ENCODE measurements around the gene NTN5. TPM values are rescaled to one million over a fixed set of nuclear protein-coding genes. Genes with fewer than 3 reads are reported as not detected.

Gene NTN5
- total RNA-seq, 1 donor from 2014 or later, result 0.11 TPM

DNA sequence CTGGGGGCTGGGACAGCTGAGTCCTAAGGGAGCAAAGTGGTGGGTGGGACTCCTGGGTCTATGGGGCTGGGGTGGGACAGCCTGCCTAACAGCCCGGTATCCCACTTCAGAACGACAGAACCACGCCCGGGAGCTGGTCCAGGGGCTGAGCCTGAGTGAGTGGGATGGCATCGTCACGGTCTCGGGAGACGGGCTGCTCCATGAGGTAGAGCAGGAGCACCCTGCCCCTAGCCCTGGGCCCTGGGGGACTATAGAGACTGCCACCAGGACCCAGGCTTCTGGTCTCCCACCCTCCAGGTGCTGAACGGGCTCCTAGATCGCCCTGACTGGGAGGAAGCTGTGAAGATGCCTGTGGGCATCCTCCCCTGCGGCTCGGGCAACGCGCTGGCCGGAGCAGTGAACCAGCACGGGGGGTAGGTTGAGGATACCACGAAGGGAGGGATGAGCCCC lies 44.9 kb downstream of the NTN5 start:
- peaks cover 12% of the 10 kb centered on the region for H3K36me3 ChIP-seq
- no peaks in the 10 kb centered on the region for H3K27me3 ChIP-seq (ENCODE audit: low read depth)
- intact Hi-C loops (cut with micrococcal nuclease), result no loop called here
- no peak for DNase-seq
- no peak for TF ChIP-seq CTCF (IDR thresholded peaks at IDR 0.05; ENCODE audit: borderline replicate concordance)
- no peak overlapping the region for H3K4me3 ChIP-seq
- no peaks in the 10 kb centered on the region for H3K9me3 ChIP-seq (replicated peaks)
- peaks cover 61% of the 10 kb centered on the region for H3K4me1 ChIP-seq
- H3K27ac ChIP-seq (replicated peaks), result peak overlapping the region; percentile 98

GRCh38 chr19:48627201-48627864 lies 45.5 kb downstream of the NTN5 start:
- H3K27ac ChIP-seq (replicated peaks), result no peak overlapping the region
- no peaks in the 10 kb centered on the region for H3K27me3 ChIP-seq (ENCODE audit: low read depth)
- no peak for TF ChIP-seq CTCF (IDR thresholded peaks at IDR 0.05; ENCODE audit: borderline replicate concordance)
- no peak overlapping the region for H3K4me3 ChIP-seq
- DNase-seq, result no peak
- H3K4me1 ChIP-seq, result peaks cover 61% of the 10 kb centered on the region
- intact Hi-C loops (cut with micrococcal nuclease), result no loop called here
- no peaks in the 10 kb centered on the region for H3K9me3 ChIP-seq (replicated peaks)
- peaks cover 9% of the 10 kb centered on the region for H3K36me3 ChIP-seq

GRCh38 chr19:48625891-48626327 lies 46.9 kb downstream of the NTN5 start:
- H3K27me3 ChIP-seq (ENCODE audit: low read depth), result no peaks in the 10 kb centered on the region
- H3K4me1 ChIP-seq, result peaks cover 52% of the 10 kb centered on the region
- no peak overlapping the region for H3K4me3 ChIP-seq
- H3K36me3 ChIP-seq, result peaks cover 13% of the 10 kb centered on the region
- no peaks in the 10 kb centered on the region for H3K9me3 ChIP-seq (replicated peaks)
- DNase-seq, result no peak
- no peak for TF ChIP-seq CTCF (IDR thresholded peaks at IDR 0.05; ENCODE audit: borderline replicate concordance)
- no peak overlapping the region for H3K27ac ChIP-seq (replicated peaks)
- intact Hi-C loops (cut with micrococcal nuclease), result no loop called here

DNA sequence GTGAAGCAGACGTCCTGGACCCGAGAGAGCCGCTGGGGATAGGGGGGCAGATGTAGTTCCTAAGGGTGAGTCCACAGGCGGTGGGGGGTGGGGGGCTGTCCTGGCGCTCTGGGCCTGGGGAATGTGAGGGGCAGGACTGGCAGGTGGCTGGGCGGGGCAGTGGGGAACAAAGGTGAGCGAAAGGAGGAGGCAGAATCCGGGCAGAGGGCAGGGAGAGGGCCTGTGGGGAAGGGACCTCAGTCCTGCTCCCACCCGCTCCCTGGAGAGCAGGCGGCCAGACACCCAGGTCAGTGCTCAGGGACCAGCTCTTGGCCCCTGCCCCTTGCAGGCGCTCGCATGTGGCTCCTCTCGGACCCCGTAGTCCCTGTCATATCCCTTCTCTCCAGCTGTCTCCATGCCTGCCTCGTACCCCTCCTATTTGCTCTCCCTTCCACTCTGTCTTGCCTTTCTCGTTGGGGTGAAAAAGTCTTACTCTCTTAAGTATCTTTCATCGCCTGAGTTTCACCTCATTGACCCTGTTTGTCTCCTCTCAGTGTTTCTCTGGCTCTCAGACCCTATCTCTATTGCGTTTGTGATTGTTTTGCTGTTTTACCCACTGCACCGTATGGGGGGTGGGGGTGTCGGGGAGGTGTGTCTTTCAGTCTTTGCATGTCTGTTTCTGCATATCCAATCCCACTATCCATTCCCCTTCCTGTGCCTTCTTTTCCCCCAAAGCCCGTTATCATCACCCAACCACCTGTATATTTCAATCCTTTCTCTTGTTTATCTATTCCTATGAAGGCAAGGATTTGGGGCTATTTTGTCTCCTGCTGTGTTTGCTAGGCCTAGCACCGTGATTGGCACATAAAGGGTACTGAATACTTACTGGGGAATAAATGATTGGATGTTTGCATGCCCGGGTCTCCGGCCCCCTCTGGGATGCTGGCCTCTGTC lies 47.8 kb downstream of the NTN5 start:
- no peak for DNase-seq
- Histone ChIP-seq H3K4me1 (peaks cover 52% of the 10 kb centered on the region), H3K27ac (replicated peaks) (peak overlapping the region; percentile 83), H3K36me3 (peaks cover 16% of the 10 kb centered on the region), H3K27me3 (ENCODE audit: low read depth) (no peaks in the 10 kb centered on the region), H3K9me3 (replicated peaks) (no peaks in the 10 kb centered on the region), H3K4me3 (peak overlapping the region; percentile 67)
- intact Hi-C loops (cut with micrococcal nuclease), result no loop called here
- no peak for TF ChIP-seq CTCF (IDR thresholded peaks at IDR 0.05; ENCODE audit: borderline replicate concordance)

GRCh38 chr19:48624067-48624594 lies 48.7 kb downstream of the NTN5 start:
- peak overlapping the region; percentile 83 for H3K27ac ChIP-seq (replicated peaks)
- intact Hi-C loops (cut with micrococcal nuclease), result no loop called here
- peaks cover 16% of the 10 kb centered on the region for H3K36me3 ChIP-seq
- no peaks in the 10 kb centered on the region for H3K9me3 ChIP-seq (replicated peaks)
- DNase-seq, result peak; percentile 99
- no peak for TF ChIP-seq CTCF (IDR thresholded peaks at IDR 0.05; ENCODE audit: borderline replicate concordance)
- H3K27me3 ChIP-seq (ENCODE audit: low read depth), result no peaks in the 10 kb centered on the region
- peak overlapping the region; percentile 67 for H3K4me3 ChIP-seq
- H3K4me1 ChIP-seq, result peaks cover 51% of the 10 kb centered on the region

Measured in left ventricle myocardium inferior (tissue), 1 donor.